ENCODE data around the gene FAM78A.
"Not testable (repeated sequence)": the region's sequence is repeated elsewhere in the genome, so short reads cannot be mapped to it uniquely, and the experiment has no call there.

The FAM78A gene

GRCh38 chr9:131280660-131281059 lies 4.3 kb upstream of the FAM78A start:
- DNase-seq, result no peak

GRCh38 chr9:131279863-131280570 lies 3.7 kb upstream of the FAM78A start:
- DNase-seq, result no peak

GRCh38 chr9:131279196-131279862 lies 3.0 kb upstream of the FAM78A start:
- no peak for DNase-seq

GRCh38 chr9:131278702-131279111 lies 2.4 kb upstream of the FAM78A start:
- no peak for DNase-seq

GRCh38 chr9:131277910-131278701 lies 1.8 kb upstream of the FAM78A start:
- peak; percentile 58 for DNase-seq

- no peak for DNase-seq
Measured at GRCh38 chr9:131277287-131277909, 1.1 kb upstream of the FAM78A start.

- DNase-seq, result peak; percentile 21
Measured at GRCh38 chr9:131276891-131277286, 579 bp upstream of the FAM78A start.

- no peak for DNase-seq
Measured at GRCh38 chr9:131275332-131276093, 797 bp downstream of the FAM78A start.

- no peak for DNase-seq
Measured at GRCh38 chr9:131274674-131275331, 1.5 kb downstream of the FAM78A start.

GRCh38 chr9:131273856-131274673 lies 2.2 kb downstream of the FAM78A start:
- DNase-seq, result no peak

GRCh38 chr9:131273146-131273855 lies 3.0 kb downstream of the FAM78A start:
- no peak for DNase-seq

- no peak for DNase-seq
Measured at GRCh38 chr9:131272212-131272611, 4.1 kb downstream of the FAM78A start.

- no peak for DNase-seq
Measured at GRCh38 chr9:131271506-131271931, 4.8 kb downstream of the FAM78A start.

- not testable (repeated sequence) for DNase-seq
Measured at GRCh38 chr9:131271016-131271273, 5.4 kb downstream of the FAM78A start.

GRCh38 chr9:131270171-131271015 lies 5.9 kb downstream of the FAM78A start:
- DNase-seq, result peak; percentile 37

GRCh38 chr9:131266266-131267229 lies 9.8 kb downstream of the FAM78A start:
- DNase-seq, result no peak

GRCh38 chr9:131264231-131264630 lies 12.1 kb downstream of the FAM78A start:
- peak; percentile 41 for DNase-seq

- no peak for DNase-seq
Measured at GRCh38 chr9:131263701-131264100, 12.6 kb downstream of the FAM78A start.
